HEK293 (cell line): ENCODE measurements around the gene KIRREL1.

Source experiments
- ATF2 ChIP-seq: fragments of 450-650 bp; formaldehyde crosslinking; IDR thresholded peaks from 2 replicates; pipeline ENCODE4 v1.5.1; 2016; ENCODE audit warnings: missing biosample characterization, missing genetic modification characterization, low read depth
- GLI4 ChIP-seq: fragments of 450-650 bp; formaldehyde crosslinking; IDR thresholded peaks from 2 replicates; pipeline ENCODE4 v1.5.1; 2016; ENCODE audit warnings: missing biosample characterization, missing genetic modification characterization
- IKZF3 ChIP-seq: fragments of 450-650 bp; IDR thresholded peaks from 2 replicates; pipeline ENCODE4 v1.5.0; 2018; ENCODE audit warnings: missing biosample characterization, mild to moderate bottlenecking, missing genetic modification characterization, moderate library complexity
- SETDB1 ChIP-seq: IDR thresholded peaks from one replicate; pipeline ENCODE4 v1.6.1; 2017; ENCODE audit warnings: mild to moderate bottlenecking, low read length, moderate library complexity, mixed read lengths; ENCODE audit not compliant: insufficient read length
- SP3 ChIP-seq: fragments of 450-650 bp; formaldehyde crosslinking; IDR thresholded peaks from 2 replicates; pipeline ENCODE4 v1.5.1; 2016; ENCODE audit warnings: missing biosample characterization, missing genetic modification characterization
- ZBTB8A ChIP-seq: fragments of 450-650 bp; formaldehyde crosslinking; IDR thresholded peaks from 2 replicates; pipeline ENCODE4 v1.5.1; 2016; ENCODE audit warnings: missing biosample characterization, missing genetic modification characterization
- ZFHX2 ChIP-seq: fragments of 450-650 bp; formaldehyde crosslinking; conservative IDR thresholded peaks from 2 replicates; pipeline ENCODE4 v1.5.1; 2016; ENCODE audit warnings: missing biosample characterization, missing genetic modification characterization
- ZNF23 ChIP-seq: fragments of 450-650 bp; formaldehyde crosslinking; IDR thresholded peaks from 2 replicates; pipeline ENCODE4 v1.5.1; 2016; ENCODE audit warnings: missing biosample characterization, missing genetic modification characterization, borderline replicate concordance
- ZNF354C ChIP-seq: fragments of 450-650 bp; formaldehyde crosslinking; IDR thresholded peaks from 2 replicates; pipeline ENCODE4 v1.5.1; 2016; ENCODE audit warnings: missing biosample characterization, missing genetic modification characterization, low read depth, borderline replicate concordance
- ZNF394 ChIP-seq: fragments of 450-650 bp; formaldehyde crosslinking; IDR thresholded peaks from 2 replicates; pipeline ENCODE4 v1.5.1; 2016; ENCODE audit warnings: missing biosample characterization, missing genetic modification characterization, mild to moderate bottlenecking, moderate library complexity, borderline replicate concordance
- ZNF660 ChIP-seq: fragments of 450-650 bp; IDR thresholded peaks from 2 replicates; pipeline ENCODE4 v1.5.1; 2018; ENCODE audit warnings: missing biosample characterization, mild to moderate bottlenecking, missing genetic modification characterization
- TF ChIP-seq, protein P1 (sequence below): fragments of 450-650 bp; formaldehyde crosslinking; conservative IDR thresholded peaks from 2 replicates; pipeline ENCODE4 v1.5.1; 2016; ENCODE audit warnings: low read depth, missing biosample characterization, missing genetic modification characterization
- TF ChIP-seq, protein P2 (sequence below): fragments of 450-650 bp; formaldehyde crosslinking; conservative IDR thresholded peaks from 2 replicates; pipeline ENCODE4 v1.5.1; 2016; ENCODE audit warnings: low read depth, missing biosample characterization, missing genetic modification characterization
- TF ChIP-seq, protein P3 (sequence below): fragments of 450-650 bp; formaldehyde crosslinking; IDR thresholded peaks from 2 replicates; pipeline ENCODE4 v1.5.1; 2016; ENCODE audit warnings: missing biosample characterization, missing genetic modification characterization
- TF ChIP-seq, protein P4 (sequence below): fragments of 450-650 bp; formaldehyde crosslinking; IDR thresholded peaks from 2 replicates; pipeline ENCODE4 v1.5.1; 2016; ENCODE audit warnings: missing biosample characterization, missing genetic modification characterization, low read depth
- TF ChIP-seq, protein P5 (sequence below): fragments of 450-650 bp; formaldehyde crosslinking; IDR thresholded peaks from 2 replicates; pipeline ENCODE4 v1.5.1; 2016; ENCODE audit warnings: missing biosample characterization, missing genetic modification characterization
- TF ChIP-seq, protein P6 (sequence below): fragments of 450-650 bp; formaldehyde crosslinking; IDR thresholded peaks from 2 replicates; pipeline ENCODE4 v1.5.0; 2017; ENCODE audit warnings: missing biosample characterization, missing genetic modification characterization, borderline replicate concordance

The KIRREL1 gene

DNA sequence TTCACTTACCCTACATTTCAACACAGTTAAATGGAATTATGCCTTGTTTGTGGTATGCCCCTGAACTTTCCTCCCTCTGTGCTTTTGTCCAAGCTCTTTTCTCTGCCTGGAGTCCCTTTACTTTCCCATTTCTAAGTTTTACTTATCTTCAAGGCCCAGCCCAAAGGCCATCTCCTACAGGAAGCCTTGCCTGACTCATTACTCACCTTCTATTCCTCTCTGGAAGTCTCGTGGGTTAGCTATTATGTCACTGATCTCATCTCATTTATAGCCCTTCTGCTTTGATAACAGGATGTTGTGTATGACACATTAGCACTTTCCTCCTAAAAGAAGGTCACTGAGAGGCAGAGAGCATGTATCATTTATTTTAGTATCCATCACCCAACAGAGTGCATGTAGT lies 108.5 kb downstream of the KIRREL1 start (continued):
- TF ChIP-seq, protein P1, sequence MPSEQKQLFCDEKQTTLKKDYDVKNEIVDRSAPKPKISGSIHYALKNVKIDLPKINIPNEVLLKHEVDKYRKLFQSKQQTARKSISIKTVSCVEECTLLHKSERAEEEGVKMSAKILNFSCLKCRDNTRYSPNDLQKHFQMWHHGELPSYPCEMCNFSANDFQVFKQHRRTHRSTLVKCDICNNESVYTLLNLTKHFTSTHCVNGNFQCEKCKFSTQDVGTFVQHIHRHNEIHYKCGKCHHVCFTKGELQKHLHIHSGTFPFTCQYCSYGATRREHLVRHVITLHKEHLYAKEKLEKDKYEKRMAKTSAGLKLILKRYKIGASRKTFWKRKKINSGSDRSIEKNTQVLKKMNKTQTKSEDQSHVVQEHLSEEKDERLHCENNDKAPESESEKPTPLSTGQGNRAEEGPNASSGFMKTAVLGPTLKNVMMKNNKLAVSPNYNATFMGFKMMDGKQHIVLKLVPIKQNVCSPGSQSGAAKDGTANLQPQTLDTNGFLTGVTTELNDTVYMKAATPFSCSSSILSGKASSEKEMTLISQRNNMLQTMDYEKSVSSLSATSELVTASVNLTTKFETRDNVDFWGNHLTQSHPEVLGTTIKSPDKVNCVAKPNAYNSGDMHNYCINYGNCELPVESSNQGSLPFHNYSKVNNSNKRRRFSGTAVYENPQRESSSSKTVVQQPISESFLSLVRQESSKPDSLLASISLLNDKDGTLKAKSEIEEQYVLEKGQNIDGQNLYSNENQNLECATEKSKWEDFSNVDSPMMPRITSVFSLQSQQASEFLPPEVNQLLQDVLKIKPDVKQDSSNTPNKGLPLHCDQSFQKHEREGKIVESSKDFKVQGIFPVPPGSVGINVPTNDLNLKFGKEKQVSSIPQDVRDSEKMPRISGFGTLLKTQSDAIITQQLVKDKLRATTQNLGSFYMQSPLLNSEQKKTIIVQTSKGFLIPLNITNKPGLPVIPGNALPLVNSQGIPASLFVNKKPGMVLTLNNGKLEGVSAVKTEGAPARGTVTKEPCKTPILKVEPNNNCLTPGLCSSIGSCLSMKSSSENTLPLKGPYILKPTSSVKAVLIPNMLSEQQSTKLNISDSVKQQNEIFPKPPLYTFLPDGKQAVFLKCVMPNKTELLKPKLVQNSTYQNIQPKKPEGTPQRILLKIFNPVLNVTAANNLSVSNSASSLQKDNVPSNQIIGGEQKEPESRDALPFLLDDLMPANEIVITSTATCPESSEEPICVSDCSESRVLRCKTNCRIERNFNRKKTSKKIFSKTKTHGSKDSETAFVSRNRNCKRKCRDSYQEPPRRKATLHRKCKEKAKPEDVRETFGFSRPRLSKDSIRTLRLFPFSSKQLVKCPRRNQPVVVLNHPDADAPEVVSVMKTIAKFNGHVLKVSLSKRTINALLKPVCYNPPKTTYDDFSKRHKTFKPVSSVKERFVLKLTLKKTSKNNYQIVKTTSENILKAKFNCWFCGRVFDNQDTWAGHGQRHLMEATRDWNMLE (tag by site-specific recombination), result no peak
- TF ChIP-seq, protein P2, sequence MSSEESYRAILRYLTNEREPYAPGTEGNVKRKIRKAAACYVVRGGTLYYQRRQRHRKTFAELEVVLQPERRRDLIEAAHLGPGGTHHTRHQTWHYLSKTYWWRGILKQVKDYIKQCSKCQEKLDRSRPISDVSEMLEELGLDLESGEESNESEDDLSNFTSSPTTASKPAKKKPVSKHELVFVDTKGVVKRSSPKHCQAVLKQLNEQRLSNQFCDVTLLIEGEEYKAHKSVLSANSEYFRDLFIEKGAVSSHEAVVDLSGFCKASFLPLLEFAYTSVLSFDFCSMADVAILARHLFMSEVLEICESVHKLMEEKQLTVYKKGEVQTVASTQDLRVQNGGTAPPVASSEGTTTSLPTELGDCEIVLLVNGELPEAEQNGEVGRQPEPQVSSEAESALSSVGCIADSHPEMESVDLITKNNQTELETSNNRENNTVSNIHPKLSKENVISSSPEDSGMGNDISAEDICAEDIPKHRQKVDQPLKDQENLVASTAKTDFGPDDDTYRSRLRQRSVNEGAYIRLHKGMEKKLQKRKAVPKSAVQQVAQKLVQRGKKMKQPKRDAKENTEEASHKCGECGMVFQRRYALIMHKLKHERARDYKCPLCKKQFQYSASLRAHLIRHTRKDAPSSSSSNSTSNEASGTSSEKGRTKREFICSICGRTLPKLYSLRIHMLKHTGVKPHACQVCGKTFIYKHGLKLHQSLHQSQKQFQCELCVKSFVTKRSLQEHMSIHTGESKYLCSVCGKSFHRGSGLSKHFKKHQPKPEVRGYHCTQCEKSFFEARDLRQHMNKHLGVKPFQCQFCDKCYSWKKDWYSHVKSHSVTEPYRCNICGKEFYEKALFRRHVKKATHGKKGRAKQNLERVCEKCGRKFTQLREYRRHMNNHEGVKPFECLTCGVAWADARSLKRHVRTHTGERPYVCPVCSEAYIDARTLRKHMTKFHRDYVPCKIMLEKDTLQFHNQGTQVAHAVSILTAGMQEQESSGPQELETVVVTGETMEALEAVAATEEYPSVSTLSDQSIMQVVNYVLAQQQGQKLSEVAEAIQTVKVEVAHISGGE (tag by site-specific recombination), result no peak
- TF ChIP-seq SETDB1 (no peak), ZNF354C (tag by site-specific recombination) (no peak), SP3 (peak; percentile 28), ZNF23 (no peak), ATF2 (tag by site-specific recombination) (peak; percentile 65; the same call in 1 of the 2 replicates), ZNF660 (0 out of 2 replicates have a peak, but pooled peaks have one; percentile 59), ZBTB8A (tag by site-specific recombination) (no peak), ZFHX2 (tag by site-specific recombination) (no peak), ZNF394 (peak; percentile 18; the same call in 1 of the 2 replicates), IKZF3 (tag by site-specific recombination) (no peak; the same call in 1 of the 2 replicates), GLI4 (tag by site-specific recombination) (0 out of 2 replicates have a peak, but pooled peaks have one; percentile 75)
- TF ChIP-seq, protein P3, sequence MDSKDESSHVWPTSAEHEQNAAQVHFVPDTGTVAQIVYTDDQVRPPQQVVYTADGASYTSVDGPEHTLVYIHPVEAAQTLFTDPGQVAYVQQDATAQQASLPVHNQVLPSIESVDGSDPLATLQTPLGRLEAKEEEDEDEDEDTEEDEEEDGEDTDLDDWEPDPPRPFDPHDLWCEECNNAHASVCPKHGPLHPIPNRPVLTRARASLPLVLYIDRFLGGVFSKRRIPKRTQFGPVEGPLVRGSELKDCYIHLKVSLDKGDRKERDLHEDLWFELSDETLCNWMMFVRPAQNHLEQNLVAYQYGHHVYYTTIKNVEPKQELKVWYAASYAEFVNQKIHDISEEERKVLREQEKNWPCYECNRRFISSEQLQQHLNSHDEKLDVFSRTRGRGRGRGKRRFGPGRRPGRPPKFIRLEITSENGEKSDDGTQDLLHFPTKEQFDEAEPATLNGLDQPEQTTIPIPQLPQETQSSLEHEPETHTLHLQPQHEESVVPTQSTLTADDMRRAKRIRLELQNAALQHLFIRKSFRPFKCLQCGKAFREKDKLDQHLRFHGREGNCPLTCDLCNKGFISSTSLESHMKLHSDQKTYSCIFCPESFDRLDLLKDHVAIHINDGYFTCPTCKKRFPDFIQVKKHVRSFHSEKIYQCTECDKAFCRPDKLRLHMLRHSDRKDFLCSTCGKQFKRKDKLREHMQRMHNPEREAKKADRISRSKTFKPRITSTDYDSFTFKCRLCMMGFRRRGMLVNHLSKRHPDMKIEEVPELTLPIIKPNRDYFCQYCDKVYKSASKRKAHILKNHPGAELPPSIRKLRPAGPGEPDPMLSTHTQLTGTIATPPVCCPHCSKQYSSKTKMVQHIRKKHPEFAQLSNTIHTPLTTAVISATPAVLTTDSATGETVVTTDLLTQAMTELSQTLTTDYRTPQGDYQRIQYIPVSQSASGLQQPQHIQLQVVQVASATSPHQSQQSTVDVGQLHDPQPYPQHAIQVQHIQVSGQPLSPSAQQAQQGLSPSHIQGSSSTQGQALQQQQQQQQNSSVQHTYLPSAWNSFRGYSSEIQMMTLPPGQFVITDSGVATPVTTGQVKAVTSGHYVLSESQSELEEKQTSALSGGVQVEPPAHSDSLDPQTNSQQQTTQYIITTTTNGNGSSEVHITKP (tag by site-specific recombination), result 0 out of 2 replicates have a peak, but pooled peaks have one; percentile 15
- TF ChIP-seq, protein P4, sequence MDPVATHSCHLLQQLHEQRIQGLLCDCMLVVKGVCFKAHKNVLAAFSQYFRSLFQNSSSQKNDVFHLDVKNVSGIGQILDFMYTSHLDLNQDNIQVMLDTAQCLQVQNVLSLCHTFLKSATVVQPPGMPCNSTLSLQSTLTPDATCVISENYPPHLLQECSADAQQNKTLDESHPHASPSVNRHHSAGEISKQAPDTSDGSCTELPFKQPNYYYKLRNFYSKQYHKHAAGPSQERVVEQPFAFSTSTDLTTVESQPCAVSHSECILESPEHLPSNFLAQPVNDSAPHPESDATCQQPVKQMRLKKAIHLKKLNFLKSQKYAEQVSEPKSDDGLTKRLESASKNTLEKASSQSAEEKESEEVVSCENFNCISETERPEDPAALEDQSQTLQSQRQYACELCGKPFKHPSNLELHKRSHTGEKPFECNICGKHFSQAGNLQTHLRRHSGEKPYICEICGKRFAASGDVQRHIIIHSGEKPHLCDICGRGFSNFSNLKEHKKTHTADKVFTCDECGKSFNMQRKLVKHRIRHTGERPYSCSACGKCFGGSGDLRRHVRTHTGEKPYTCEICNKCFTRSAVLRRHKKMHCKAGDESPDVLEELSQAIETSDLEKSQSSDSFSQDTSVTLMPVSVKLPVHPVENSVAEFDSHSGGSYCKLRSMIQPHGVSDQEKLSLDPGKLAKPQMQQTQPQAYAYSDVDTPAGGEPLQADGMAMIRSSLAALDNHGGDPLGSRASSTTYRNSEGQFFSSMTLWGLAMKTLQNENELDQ (tag by site-specific recombination), result no peak
- TF ChIP-seq, protein P5, sequence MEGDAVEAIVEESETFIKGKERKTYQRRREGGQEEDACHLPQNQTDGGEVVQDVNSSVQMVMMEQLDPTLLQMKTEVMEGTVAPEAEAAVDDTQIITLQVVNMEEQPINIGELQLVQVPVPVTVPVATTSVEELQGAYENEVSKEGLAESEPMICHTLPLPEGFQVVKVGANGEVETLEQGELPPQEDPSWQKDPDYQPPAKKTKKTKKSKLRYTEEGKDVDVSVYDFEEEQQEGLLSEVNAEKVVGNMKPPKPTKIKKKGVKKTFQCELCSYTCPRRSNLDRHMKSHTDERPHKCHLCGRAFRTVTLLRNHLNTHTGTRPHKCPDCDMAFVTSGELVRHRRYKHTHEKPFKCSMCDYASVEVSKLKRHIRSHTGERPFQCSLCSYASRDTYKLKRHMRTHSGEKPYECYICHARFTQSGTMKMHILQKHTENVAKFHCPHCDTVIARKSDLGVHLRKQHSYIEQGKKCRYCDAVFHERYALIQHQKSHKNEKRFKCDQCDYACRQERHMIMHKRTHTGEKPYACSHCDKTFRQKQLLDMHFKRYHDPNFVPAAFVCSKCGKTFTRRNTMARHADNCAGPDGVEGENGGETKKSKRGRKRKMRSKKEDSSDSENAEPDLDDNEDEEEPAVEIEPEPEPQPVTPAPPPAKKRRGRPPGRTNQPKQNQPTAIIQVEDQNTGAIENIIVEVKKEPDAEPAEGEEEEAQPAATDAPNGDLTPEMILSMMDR, result no peak
- TF ChIP-seq, protein P6, sequence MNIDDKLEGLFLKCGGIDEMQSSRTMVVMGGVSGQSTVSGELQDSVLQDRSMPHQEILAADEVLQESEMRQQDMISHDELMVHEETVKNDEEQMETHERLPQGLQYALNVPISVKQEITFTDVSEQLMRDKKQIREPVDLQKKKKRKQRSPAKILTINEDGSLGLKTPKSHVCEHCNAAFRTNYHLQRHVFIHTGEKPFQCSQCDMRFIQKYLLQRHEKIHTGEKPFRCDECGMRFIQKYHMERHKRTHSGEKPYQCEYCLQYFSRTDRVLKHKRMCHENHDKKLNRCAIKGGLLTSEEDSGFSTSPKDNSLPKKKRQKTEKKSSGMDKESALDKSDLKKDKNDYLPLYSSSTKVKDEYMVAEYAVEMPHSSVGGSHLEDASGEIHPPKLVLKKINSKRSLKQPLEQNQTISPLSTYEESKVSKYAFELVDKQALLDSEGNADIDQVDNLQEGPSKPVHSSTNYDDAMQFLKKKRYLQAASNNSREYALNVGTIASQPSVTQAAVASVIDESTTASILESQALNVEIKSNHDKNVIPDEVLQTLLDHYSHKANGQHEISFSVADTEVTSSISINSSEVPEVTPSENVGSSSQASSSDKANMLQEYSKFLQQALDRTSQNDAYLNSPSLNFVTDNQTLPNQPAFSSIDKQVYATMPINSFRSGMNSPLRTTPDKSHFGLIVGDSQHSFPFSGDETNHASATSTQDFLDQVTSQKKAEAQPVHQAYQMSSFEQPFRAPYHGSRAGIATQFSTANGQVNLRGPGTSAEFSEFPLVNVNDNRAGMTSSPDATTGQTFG (tag by site-specific recombination), result no peak
